Neutrophil (primary cell): Measurements from ENCODE around the gene CENPV.
A peak's percentile ranks its signal among the peaks of the same experiment; 100 is the strongest.

ENCODE experiments used
- H3K27ac ChIP-seq: fragments of 200-600 bp; sonication (generic); 2 replicates; pipeline ENCODE4 v1.5.1; 2016; ENCODE audit warnings: mild to moderate bottlenecking, moderate library complexity
- H3K27me3 ChIP-seq: fragments of 200-600 bp; sonication (generic); 2 replicates; pipeline ENCODE4 v1.6.0; 2016; ENCODE audit warnings: mild to moderate bottlenecking
- H3K36me3 ChIP-seq: fragments of 200-600 bp; sonication (generic); 2 replicates; pipeline ENCODE4 v1.5.1; 2017
- H3K4me1 ChIP-seq, 2 experiments: fragments of 200-600 bp in 1 of 2; sonication (generic) in 1 of 2; 1 replicate in 1 of 2; 2 replicates in 1 of 2; pipeline versions ENCODE4 v1.5.1 to v1.6.1; 2013 to 2016; ENCODE audit warnings: low read depth in 1 of 2, low read length in 1 of 2, mild to moderate bottlenecking in 1 of 2, moderate library complexity in 1 of 2; ENCODE audit not compliant: control insufficient read depth in 1 of 2, insufficient read depth in 1 of 2
- H3K4me3 ChIP-seq, 2 experiments: fragments of 200-600 bp in 1 of 2; sonication (generic) in 1 of 2; 1 replicate in 1 of 2; 2 replicates in 1 of 2; pipeline ENCODE4 v1.5.1; 2013 to 2016; ENCODE audit warnings: low read depth in 1 of 2, low read length in 1 of 2, mild to moderate bottlenecking in 1 of 2, moderate library complexity in 1 of 2
- H3K9me3 ChIP-seq: fragments of 200-600 bp; sonication (generic); 2 replicates; pipeline ENCODE4 v1.5.1; 2016
- TF ChIP-seq, protein P1 (sequence below): fragments of 200-600 bp; sonication (generic); IDR thresholded peaks from 2 replicates; pipeline ENCODE4 v1.5.1; 2016; ENCODE audit warnings: antibody characterized with exemption

Gene CENPV

DNA sequence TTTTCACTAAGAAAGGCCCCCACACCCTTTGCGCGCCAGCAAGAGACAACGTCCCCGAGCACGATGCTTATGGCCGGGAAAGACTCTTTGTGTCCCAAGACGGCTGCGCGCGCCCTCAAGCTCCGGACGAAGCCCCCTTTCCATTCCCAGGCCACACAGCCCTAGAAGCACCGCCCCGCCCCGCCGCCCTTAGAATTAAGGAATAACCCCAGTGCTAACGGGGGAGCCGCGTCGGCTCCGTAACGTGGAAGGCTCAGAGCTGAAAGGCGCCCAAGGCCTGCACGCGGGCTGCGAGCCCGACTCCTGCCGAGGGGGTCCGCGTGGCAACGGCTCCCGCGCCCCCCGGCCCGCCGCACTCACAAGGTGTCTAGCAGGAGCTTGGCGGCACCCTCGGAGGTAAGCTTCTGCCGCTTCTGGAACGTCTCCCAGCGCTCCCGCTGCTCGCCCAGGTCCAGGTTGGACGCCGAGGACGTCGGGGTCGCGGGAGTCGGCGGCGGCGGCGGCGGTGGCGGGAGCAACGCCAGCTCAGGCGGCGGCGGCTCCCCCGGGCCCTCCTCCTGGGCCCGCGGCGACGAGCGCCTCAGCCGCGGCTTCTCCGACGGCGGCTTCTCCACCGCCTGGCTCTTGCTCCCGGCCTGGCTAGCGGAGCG is 477 bp downstream of the CENPV start:
- Histone ChIP-seq H3K27me3 (peaks cover 57% of the 10 kb centered on the region), H3K9me3 (no peaks in the 10 kb centered on the region), H3K36me3 (no peaks in the 10 kb centered on the region), H3K4me3 (peak overlapping the region; percentile 52 to 67), H3K4me1 (peaks cover 14 to 17% of the 10 kb centered on the region in 2 experiments), H3K27ac (no peak overlapping the region)
- TF ChIP-seq, protein P1, sequence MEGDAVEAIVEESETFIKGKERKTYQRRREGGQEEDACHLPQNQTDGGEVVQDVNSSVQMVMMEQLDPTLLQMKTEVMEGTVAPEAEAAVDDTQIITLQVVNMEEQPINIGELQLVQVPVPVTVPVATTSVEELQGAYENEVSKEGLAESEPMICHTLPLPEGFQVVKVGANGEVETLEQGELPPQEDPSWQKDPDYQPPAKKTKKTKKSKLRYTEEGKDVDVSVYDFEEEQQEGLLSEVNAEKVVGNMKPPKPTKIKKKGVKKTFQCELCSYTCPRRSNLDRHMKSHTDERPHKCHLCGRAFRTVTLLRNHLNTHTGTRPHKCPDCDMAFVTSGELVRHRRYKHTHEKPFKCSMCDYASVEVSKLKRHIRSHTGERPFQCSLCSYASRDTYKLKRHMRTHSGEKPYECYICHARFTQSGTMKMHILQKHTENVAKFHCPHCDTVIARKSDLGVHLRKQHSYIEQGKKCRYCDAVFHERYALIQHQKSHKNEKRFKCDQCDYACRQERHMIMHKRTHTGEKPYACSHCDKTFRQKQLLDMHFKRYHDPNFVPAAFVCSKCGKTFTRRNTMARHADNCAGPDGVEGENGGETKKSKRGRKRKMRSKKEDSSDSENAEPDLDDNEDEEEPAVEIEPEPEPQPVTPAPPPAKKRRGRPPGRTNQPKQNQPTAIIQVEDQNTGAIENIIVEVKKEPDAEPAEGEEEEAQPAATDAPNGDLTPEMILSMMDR, result no peak

DNA sequence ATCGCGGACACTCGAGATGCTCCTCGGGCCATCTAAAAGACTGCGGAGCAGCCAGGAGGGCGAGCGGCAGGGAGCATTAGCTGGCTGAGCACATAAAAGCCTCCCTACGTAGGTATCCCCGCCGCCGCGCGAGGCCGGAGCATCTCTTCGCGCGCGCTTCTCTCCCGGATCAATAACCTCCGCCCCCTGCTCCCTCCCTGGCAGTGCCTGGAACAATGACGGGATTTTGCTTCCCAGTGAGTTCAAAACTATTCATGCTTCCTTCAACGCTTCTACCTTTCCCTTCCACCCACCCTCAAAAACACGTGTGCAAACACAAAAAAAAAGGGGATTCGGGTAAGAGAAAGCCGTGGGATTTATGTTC is 984 bp downstream of the CENPV start:
- H3K4me3 ChIP-seq, result peak overlapping the region; percentile 52 to 67
- no peaks in the 10 kb centered on the region for H3K9me3 ChIP-seq
- peaks cover 53% of the 10 kb centered on the region for H3K27me3 ChIP-seq
- no peak overlapping the region for H3K27ac ChIP-seq
- TF ChIP-seq, protein P1, result no peak
- H3K36me3 ChIP-seq, result no peaks in the 10 kb centered on the region
- peaks cover 14 to 17% of the 10 kb centered on the region in 2 experiments for H3K4me1 ChIP-seq

DNA sequence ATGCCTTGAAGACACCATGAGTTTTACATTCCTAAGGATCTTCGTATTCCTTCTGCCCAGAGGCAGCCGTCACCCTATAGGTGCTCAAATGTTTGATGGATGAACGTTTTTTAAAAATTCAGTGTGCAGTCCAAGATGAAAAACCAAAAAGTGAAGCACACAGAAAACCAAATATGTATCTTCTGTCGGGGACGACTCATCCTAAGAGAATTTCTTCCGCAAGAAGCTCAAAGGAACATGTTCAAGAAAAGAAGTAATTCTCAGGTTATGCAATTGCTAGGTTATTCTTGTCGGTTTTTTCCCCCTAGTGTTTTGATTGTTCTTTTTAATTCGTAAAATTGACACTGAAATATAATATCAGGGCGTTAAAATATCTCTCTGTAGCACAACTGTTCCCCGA is 1.4 kb downstream of the CENPV start:
- H3K36me3 ChIP-seq, result no peaks in the 10 kb centered on the region
- TF ChIP-seq, protein P1, result no peak
- H3K4me3 ChIP-seq, result peak overlapping the region; percentile 52 to 67
- H3K27ac ChIP-seq, result no peak overlapping the region
- H3K4me1 ChIP-seq, result peaks cover 14 to 17% of the 10 kb centered on the region in 2 experiments
- no peaks in the 10 kb centered on the region for H3K9me3 ChIP-seq
- peaks cover 52% of the 10 kb centered on the region for H3K27me3 ChIP-seq

DNA sequence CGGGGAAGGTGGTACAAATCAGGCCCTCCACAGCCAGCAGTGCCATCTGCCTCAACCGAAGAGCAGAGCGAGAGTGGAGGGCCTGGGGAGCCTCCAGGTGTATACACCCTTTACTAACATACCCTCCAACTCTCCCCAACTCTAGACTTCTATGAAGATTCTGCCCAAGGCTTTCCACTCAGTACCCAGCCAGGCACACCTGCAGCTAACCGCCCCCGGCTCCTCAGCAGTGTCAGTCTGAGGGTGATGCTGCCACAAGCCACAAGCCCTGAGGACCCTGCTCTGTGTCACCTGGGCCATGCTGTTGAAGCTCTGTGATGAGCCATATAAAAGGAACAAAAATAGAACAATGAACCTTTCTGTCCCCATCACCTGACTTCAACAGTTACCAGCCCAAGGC is 3.8 kb downstream of the CENPV start:
- no peaks in the 10 kb centered on the region for H3K9me3 ChIP-seq

DNA sequence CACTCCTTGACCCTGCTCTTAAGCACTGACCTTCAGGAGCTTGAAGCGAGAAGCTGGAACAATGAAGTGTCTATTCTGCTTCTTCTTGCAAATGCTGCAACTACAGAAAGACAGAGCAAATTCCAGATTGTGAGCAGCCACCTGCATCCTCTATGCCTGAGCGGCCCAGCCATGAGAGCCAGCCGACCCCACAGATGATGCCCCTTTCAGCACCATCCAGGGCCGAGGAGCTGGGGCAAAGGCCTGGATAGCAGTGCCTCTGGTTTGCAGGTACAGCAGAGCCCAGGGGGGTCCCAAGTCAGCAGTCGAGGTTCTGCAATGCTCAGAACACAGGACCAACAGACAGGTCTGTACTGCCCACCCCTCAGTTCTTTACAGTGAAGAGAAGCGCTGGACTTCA is 4.7 kb downstream of the CENPV start:
- no peak overlapping the region for H3K27ac ChIP-seq
- no peaks in the 10 kb centered on the region for H3K36me3 ChIP-seq
- TF ChIP-seq, protein P1, result no peak
- H3K4me3 ChIP-seq, result no peak overlapping the region
- H3K9me3 ChIP-seq, result no peaks in the 10 kb centered on the region
- H3K4me1 ChIP-seq, result peaks cover 12 to 19% of the 10 kb centered on the region in 2 experiments
- H3K27me3 ChIP-seq, result peaks cover 31% of the 10 kb centered on the region

More for the DNA sequence above, 3.8 kb downstream of the CENPV start:
- Histone ChIP-seq H3K27ac (no peak overlapping the region), H3K36me3 (no peaks in the 10 kb centered on the region), H3K4me1 (peaks cover 14 to 17% of the 10 kb centered on the region in 2 experiments), H3K4me3 (no peak overlapping the region), H3K27me3 (peaks cover 39% of the 10 kb centered on the region)
- TF ChIP-seq, protein P1, result no peak
